HG02763 (cell line): ENCODE data around the gene PCARE.
"Not testable (repeated sequence)": the region's sequence is repeated elsewhere in the genome, so short reads cannot be mapped to it uniquely, and the experiment has no call there.

Experiments used
- ATAC-seq: cut with Tn5 transposase; IDR thresholded peaks from one replicate; pipeline ENCODE4 v1.9.1; 2021; ENCODE audit warnings: mild to moderate bottlenecking, moderate library complexity; ENCODE audit not compliant: unreplicated experiment

Gene PCARE

DNA sequence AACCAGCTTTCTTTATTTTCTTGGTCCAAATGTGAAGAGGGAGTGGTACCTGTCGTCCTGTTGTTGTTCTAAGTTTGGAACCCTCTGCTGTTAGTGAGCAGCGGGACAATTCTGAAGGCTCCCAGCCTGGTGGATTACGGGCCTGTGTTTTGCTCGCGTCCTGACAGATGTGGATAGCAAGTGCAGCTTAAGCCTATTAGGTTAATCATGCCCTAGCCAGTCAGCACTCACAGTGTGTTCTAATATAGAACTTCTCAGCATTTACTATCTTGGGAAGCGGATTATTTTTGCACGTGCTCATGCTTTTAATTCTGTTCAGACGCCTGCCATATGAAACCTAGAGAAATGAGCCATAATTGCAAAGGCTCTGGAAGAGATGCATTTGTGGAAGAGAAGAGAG, at the start of gene PCARE:
Gene PCARE, minus strand, starts transcription at position 113 of the 400 bp plus-strand sequence. CDS start 262 bp downstream, outside the sequence.
- ATAC-seq, result no peak

DNA sequence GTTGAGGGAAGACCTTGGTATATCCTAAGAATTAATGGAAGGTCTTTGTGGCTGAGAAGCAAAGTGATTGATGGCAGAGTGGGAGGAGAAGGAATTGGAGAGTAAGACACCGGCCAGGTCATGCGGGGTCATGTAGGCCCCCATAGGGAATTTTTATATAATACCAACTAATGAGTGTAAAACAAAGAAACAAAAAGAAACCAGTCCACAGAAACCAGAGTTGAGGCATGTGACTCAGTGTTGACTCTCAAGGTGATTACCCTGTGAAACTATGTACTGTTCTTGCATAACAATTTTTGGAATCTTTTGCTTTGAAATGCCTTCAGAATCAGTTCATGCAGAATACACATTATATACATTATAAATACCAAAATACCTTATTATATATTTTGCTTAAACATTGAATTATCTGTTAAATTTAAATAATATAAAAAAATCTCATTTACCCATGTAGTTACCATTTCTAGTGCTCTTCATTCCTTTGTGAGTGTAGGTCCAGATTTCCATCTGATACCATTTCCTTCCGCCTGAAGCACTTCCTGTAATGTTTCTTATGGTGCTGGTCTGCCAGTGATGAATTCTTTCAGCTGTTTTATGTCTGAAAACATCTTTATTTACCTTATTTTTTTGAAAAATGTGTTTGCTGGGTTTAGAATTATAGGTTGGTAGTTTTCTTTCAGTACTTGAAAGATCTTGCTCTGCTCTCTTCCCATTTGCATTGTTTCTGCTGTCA, 49.5 kb upstream of the PCARE start:
- ATAC-seq, result no peak

DNA sequence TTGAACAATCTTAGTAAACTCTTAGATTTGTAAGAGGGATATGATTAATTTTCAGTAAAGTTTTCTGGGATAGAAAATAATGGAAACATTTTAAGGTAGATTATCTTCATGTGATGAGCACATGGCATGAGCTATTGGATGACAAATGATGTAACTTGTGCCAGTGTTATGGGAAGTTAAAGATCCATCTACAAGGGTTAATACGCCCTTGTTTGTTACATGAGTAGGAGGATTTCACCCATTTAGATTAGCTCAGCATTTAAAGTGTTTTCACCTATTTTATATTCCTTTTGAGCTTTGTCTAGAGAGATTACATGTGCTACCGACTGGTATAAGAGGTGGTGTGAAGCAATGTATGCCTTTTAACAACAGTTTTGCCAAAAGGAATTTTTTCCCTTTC, 46.5 kb upstream of the PCARE start:
- no peak for ATAC-seq

DNA sequence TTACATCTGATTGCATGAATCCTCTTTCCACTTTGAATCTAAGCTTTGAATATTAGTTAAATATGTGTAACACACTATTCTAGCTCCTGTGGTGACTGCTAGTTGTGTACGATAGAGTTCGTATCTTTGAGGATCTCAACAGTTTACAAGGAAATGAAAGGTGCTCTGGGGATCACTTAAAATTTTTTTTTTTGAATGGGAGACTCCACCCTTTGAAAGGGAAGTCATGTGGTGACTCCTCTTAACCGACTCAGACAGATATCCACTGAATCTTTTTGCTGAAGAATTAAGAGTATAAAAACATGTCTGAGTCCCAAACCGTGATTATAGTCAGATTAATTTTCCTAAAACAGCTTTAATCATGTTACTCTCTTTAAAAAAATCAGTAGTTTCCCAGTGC, 44.9 kb upstream of the PCARE start:
- ATAC-seq, result no peak

DNA sequence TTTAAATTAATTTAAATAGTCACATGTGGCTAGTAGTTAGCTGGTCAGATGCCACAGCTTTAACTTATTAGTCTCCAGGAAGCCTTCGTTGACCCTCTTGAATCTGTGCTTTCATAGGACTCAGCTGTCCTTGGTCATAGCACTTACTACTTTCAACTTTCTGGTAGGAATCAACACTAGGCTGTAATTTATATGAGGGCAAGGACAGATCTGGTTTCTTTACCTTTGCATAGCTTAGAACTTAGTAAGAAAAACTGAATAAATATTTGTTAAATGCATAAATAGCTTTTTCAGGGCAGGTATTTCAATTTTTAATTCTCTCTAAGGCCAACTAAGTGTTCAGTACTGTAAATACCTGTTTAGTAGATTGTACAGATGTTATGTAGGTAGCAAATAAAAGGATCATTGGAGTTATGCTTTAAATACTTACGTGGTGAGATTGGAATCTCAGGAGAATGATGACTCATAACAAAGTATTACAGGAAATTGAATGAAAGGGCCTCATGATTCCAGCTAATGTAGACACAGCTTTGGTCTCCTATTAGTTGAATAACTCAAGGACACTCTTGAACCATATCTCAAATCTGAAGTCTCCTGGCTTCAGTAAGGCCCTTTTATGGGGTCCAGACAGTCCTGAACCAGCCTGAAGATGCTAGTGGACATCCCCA, 43.4 kb upstream of the PCARE start:
- no peak for ATAC-seq

DNA sequence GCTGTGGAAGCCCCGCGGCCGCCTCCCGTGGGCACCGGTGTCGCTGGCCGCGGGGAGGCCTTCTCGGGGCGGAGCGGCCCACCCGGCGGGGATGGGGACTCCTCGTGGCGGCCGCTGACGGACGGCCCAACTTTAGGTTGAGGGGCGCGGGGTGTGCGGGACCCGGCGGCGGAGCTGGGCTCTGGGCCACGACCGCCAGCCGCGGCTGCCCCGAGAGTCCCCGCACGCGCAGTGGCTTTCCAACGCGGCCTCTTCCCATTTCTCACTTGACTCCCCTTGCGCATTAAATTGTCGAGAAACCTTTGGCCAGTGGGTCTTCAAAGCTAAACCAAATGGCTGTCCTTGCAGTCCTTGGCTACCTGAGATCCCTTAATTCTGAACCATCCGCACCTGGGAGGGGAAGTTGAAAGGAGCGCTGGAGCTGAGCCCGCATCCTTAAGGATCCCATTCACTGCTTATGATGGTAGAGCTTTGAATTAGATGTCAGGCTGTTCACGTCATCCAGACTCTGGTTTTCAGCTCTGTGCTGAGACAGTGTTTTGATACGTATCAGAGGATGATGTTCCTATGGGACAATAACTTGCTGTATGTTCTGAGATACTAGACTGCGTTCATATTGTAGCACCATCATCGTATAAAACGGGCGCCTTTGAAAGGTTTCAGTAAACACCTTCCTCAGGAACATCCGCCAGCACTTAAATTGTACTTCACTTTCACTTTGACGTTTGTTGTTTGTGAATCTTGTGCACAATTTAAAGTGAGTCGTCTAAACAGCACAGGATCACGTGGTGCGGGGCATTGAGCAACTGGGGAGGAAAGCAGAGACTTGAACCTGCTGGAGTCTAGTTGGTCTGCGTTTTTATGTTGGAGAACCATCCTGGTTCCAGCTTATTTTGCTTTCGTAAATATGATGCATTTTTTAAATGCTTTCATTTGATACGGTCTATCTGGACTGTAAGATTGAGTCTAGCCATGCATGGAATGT, 41.8 kb upstream of the PCARE start:
- peak; percentile 20 for ATAC-seq

DNA sequence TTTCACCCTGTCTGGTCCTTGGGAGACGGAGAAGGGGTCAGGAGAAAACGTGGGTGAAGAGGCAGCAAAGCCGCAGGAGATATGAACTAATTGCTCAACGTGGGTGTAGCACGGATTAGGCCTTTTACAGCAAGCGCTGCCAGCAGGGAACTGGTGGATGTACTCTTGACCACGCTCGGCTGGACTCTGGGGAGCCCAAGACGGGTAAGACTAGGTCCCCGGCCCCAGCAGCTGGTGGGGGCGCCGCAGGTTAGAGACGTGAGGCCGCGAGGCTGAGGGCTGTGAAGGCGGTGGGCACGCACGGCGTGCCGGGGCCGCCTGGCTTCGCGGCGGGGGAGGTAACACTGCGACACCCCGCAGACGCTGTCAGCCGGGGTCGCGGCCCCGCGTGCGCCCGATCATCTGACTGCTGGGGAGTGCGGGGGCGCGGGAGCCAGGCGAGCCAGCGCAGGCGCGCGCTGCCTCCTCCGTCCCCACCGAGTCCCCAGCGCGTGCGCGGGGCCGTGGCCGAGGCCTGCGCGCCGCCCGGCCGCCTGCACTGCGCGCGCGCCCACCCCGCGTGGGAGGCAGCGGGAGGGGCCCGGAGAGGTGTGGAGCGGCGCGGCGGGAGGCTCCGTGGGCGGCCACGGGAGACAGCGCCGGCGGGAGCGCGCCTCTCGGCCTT, 40.8 kb upstream of the PCARE start, which contains the start of gene CLIP4:
Gene CLIP4, plus strand, starts transcription at position 470 of the 664 bp plus-strand sequence. CDS start 5,974 bp downstream, outside the sequence.
- ATAC-seq, result peak; percentile 57

DNA sequence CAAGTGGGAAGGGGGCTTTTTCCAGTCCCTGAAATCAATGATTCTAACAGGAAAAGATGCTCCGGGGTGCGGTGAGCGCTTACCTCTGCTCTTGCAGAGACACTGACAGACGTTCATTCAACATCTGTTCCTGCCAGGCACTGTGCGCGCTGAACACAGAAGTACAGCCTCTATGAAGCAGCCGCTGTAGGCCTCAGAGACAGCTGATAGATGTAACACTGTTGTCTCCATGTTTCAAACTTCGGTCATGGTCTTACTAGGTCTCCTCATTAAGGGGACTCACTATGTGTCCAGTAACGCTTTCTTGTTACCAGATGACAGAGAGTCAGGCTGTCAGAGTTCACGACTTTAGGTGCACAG, 40.2 kb upstream of the PCARE start:
- no peak for ATAC-seq

DNA sequence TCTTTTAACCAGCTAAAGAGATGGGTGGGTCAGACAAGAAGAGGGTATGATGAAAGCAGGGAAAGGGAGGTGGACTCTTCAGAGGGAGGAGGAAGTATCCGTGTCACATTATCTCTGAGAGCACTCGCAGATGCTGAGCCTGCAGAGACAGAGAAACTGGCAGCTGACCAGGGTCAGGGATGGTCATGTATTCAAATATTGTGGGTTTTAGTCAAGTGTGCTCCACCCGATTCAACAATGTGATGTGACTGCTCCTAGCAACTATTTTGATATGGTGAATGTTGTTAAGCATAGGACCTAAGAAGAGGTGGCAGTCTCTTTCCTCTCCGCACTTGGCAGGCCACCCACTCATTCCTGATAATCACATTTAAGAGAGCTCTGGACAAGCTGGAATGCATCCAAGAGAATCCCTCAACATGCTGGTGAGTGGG, 39.6 kb upstream of the PCARE start:
- ATAC-seq, result no peak

DNA sequence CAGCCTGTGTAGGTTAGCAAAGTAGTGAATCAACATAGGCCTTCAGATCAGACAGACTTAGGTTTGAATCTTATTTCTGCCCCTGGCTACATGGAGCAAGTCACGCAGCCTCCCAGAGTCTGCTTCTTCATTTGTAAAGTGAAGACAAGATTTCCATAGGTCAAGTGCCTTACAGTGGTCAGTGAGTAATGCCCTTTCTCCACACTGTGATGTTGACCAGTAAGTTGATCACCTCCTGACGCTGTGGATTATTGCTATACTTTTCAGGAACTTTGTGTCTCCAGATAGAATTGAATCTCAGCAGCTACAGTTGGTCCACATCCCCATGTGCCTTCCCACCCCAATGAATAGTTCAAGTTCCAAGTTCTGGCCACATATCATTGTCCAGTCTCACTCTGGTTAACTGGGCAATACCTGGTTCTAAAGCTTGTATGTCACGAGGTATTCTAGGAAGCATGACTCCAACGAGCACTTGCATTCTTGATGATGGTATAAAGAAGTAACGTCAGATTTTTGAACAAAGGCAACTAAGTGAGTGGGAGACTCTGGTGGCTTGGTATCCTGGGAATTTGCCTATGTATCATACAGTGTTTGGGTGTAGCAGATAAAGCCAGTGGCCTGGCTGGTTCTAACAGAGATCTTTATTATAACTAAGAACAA, 38.8 kb upstream of the PCARE start:
- no peak for ATAC-seq

DNA sequence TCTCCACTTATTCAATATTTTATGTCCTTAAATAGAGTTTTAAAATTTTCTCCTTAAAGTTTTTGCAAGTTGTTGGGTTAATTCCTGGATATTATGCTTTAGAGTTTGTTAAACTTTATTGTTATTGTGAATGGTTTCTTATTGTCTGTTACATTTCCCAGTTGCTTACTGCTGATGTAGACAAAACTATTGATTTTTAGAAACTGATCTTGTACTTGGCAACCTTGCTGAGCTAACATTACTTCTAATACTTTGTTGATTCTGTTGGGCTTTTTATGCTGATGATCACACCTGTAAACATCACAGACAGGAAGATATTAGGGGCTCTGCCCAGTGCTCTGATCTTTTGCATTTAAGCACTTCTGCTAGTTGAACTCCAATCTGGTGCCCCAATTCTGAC, 38.1 kb upstream of the PCARE start:
- ATAC-seq, result no peak

DNA sequence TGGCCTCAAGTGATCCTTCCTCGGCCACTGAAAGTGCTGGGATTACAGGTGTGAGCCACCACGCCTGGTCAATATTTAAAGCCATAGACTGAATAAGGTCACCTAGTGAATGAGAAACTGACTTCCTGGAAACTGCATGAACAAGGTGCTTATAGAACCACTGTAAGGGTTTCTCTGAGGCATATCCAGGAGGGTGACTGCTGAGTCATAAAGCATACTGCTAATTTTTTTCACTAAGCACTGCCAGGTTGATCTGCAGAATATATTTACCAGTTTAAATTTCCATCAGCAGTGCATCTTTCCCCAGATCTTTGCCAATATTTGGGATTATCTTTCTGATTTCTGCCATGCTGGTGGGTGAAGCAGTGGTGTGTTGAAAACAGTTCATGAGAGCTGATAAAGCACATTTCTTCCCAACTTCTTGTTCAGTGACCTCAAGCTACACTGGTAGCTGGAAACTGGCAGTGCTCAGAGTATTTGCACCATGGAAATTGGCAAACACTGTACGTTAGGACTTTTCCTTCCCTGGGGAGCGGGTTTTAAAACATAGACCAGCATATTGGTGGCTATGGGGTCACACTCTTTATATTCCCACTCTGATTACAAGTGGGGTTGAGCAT, 36.7 kb upstream of the PCARE start:
- ATAC-seq, result no peak

DNA sequence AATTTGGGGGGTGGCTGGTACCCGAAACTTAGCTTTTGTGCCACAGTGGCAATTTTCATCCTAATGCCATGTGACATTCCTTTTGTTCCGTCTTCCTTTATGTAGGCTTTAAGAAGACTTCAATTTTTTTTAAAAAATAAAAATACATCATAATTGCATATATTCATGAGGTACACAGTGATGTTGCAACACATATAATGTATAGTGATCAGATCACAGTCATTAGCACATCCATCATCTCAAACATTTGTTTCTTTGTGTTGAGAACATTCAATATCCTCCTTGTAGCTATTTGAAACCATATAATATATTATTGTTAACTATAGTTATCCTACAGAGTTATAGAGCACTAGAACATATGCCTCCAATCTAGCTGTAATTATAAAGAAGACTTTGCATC, 34.9 kb upstream of the PCARE start:
- no peak for ATAC-seq

DNA sequence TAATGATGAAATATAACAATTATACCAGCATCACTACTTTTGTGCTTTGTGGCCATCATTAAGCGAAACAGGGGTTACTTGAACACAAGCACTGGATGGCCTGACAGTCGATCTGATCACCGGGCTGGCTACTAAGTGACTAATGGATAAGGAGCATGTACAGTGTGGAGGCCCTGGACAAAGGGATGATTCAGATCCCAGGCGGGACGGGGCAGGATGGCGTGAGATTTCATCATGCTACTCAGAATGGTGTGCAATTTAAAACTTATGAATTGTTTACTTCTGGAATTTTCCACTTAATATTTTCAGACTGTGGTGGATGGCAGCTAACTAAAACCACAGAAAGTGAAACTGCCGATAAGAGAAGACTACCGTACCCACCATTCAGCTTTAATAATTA, 33.9 kb upstream of the PCARE start:
- no peak for ATAC-seq

DNA sequence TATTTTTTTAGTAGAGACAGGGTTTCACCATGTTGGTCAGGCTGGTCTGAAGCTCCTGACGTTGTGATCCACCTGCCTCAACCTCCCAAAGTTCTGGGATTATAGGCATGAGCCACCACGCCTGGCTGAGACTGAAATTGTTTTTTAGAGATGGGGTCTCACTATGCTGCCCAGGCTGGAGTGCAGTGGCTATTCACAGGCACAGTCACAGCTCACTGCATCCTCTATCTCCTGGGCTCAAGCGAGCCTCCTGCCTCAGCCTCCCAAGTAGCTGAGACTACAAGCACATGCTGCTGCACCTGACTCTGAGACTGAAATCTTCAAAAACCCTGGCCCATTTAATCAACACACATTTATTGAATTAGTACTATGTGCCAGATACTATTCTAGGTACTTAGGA, 33.2 kb upstream of the PCARE start:
- ATAC-seq, result not testable (repeated sequence)

DNA sequence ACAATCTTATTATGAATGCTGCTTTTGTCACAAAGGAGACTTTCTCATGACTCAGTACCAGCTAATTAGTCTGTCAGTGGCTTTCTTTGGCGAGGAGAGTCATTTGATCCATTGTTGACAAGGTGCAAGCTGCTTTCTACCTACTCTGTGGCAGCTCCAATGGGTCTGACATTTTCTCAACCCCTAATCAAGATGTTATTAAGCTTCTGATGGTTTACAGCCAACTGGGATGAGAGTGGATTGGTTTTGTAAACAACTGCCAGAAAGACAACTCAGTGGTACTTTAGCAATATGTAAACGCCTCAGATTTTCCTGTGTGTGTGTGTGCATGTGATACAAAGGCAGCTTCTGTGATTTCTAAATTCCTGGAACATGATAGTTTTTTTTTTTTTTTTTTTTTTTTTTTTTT, 32.7 kb upstream of the PCARE start:
- ATAC-seq, result no peak

DNA sequence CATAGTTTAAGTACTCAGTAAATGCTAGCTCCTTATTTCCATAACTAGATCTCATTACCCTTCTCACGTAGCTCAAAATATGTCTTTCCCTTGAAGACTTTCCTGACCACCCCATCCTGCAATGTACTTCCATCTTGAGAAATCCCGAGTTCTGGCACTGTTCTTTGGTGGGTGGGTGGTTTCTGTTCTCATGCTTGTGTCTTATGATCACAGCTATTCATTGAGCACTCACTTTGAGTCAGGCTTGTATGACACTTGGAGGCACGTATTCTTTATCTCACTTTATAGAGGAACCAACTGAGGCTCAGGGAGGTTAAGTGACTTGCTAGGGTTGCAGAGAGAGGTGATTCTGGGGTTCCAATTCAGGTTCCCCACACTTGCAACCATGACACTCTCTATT, 31.9 kb upstream of the PCARE start:
- ATAC-seq, result no peak

DNA sequence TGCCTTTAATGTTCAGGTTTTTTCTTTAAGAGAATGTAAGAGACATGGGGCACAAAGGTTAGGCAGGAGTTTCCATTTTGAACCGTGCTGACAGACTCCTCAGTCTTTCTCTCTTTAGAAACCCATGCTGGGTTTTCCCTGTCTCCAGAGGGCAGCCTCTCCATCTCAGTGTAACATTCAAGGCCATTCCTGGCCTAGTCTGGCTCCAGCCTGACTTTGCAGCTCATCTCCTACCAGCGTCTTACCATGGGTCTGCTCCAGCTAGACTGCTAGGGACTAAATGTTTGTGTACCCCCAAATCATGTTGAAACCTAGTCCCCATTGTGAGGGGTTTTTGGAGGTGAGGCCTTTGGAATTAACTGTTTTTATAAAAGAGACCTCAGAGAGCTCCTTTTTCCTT, 31.1 kb upstream of the PCARE start:
- no peak for ATAC-seq

DNA sequence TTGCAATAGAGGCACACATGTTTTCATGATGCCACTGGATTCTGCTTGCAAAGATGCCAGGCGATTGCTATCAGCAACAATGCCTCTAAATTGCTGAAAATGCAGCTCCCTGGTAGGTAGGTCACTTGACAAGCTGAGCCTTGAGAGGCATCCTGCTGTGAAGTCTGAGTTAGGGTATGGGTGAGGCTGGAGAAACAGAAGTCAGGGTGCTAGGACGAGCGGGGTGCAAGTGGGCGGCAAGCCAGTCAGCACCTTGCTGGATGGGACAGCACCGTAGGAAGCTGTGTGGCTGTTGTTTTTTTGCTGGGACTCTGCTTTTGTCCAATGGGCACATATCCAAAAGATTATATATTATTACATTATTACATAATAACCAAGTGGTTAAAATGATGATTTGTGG, 30.4 kb upstream of the PCARE start:
- no peak for ATAC-seq

DNA sequence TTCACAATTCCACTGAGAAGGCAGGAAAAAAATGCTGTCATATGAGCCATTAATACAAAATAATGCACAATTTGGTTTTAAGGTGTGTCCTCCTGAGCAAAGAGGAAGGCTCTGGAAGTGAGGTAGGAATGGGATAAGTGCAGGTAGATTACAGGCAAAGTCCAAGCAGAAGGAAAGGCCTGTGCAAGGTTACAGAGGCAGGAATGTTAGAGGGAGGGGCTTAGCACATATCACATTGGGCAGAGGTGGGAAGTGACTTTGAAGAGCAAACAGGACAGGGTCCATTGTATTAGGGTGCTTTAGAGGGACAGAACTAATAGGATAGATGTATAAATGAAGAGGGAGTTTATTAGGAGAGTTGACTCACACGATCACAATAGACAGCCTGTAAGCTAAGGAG, 26.2 kb upstream of the PCARE start:
- no peak for ATAC-seq
